ENCODE results near the gene HMGCLL1.
A peak's percentile ranks its signal among the peaks of the same experiment; 100 is the strongest.

The HMGCLL1 gene

DNA sequence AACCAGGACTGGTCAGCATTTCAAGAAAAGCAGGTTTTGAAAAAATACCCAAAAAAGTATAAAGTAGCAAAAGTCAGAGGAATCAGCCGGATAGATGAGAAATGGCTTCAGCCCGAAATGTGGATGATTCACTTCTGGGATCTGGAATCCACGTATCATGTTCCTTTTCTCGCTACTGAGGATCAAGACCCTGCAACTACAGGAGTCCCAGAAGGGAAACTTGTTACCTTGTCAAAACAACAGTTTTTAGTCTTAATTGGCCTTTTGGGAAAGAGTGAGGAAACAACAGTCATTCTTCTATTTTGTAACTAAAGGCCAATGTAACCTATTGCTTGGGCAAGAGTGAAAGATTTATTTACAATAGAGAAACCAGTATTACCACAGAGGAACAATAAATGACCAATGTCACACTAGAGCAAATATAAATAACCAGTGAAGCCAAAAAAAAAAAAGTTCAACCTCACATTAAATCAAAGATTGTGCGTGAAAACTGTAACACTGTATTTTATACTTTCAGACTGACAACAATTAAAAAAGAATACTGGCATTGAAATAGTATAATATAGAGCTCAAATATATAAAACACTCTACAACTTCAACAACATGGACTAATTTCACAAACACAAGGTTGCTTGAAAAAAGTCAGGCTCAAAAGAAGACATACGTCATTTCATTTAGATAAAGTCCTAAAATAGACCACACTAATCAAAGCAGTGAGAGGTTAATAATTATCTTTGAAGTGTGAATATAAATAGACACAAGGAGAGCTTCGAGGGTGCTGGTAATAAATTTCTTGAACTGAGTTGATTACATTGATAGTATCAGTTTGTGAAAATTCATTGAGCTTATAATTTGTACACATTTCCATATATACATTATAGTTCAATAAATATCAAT lies 135.5 kb downstream of the HMGCLL1 start:
- DNase-seq, result no peak

GRCh38 chr6:55438203-55438602 lies 140.8 kb downstream of the HMGCLL1 start:
- no peak for DNase-seq

GRCh38 chr6:55437141-55437540 lies 141.9 kb downstream of the HMGCLL1 start:
- peak; percentile 11 for DNase-seq

DNA sequence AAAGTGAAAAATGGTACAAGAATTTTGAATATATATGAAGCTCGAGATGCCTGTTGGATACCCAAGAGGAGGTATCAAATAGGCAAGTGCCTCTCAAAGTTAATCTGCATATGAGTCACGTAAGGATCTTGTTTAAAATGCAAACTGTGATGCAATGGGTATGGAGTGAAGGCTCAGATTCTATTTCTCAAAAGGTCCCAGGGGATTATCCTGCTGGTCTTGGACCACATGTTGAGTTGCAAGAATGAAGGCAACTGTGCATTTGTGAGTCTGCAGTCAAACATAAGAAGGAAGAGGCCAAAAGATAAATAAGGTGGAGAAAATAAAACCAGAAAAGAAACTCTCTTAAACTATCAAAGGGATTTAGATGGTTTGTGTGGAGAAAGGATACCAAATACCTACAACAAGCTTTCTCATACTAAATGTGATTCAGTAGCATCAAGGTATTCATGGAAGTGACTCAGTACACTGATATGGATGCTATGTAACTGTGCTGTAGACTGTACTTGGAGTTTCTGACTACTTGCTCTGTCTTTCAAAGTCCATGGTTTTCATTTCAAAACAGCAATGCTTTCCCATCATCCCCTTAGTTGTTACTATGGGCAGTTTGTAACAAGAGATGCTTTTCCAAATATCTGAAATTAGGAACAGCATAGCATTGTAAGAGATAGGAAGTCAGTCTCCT lies 145.4 kb downstream of the HMGCLL1 start:
- DNase-seq, result peak; percentile 85

- DNase-seq, result no peak
These were observed 155.1 kb downstream of the HMGCLL1 start for GRCh38 chr6:55423933-55424332.

- no peak for DNase-seq
These were observed 168.3 kb downstream of the HMGCLL1 start for GRCh38 chr6:55410674-55411073.

- DNase-seq, result no peak
These were observed 173.3 kb downstream of the HMGCLL1 start for GRCh38 chr6:55405474-55406235.

DNA sequence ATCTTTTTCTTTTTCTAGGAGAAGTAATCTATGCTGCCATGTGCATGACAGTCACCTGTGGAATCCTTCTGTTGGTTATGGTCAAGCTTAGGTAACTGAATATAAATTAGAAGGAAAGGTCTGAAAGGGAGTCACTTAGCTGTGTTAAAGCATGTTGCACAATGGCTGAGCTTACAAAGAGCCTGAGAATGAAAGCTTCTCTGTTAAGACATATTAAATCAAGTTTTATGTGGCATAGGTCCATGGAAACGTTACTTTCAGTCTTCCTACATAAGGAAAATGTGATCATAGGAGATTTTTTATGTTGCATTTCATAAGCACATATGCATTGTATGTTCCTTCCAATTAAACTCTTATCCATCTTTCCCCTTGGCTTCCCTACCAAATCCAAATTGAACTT lies 179.6 kb downstream of the HMGCLL1 start:
- DNase-seq, result no peak

- DNase-seq, result no peak
These were observed 181.0 kb downstream of the HMGCLL1 start for GRCh38 chr6:55397986-55398385.

GRCh38 chr6:55395871-55396270 lies 183.1 kb downstream of the HMGCLL1 start:
- no peak for DNase-seq

GRCh38 chr6:55388211-55388610 lies 190.8 kb downstream of the HMGCLL1 start:
- peak; percentile 38 for DNase-seq
